GM18909 (cell line): ENCODE data around the gene CCDC85C.

Experiments used
- ATAC-seq: cut with Tn5 transposase; IDR thresholded peaks from one replicate; pipeline ENCODE4 v1.9.1; 2021; ENCODE audit warnings: mild to moderate bottlenecking; ENCODE audit not compliant: unreplicated experiment, poor library complexity

The CCDC85C gene

DNA sequence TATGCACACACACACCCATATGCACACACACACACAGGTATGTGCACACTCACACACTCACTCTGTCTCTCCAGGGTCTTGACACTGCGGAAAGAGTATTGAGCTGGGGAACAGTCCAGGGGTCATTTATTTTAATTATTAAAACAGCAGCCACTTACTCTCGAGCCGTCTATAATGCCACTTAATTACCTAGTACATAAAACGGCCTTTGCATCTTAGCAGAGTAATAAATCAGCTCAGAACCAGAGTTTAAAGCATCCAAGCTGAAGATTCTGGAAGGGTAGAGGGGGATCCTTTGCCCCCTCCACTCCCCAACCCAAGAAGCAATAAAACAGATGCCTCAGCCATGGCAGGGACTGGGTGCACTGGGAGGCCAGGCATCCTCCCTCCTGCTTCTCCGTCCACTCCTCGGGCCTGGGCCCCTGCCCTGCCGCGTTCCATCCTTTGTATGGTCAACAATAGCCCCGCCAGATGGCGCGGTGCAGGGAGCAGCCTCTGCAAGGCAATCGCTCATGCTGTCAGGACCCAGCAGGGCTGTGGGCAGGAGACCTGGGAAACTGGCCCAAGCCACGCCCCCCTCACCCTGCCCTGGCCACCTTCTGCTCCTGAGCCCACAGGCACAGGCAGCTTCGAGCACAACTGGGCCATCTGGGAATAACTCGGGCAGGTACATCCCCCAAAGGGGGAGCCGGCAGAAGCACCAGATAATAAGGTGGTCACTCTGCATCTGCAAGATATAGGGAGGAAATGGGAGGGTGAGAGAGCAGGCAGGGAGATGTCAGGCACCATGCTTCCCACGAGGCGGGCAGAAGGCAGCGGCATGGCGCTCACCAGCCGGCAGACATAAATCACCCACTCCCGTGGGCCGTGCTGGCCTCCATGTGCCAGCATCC is 40.9 kb downstream of the CCDC85C start:
- no peak for ATAC-seq

DNA sequence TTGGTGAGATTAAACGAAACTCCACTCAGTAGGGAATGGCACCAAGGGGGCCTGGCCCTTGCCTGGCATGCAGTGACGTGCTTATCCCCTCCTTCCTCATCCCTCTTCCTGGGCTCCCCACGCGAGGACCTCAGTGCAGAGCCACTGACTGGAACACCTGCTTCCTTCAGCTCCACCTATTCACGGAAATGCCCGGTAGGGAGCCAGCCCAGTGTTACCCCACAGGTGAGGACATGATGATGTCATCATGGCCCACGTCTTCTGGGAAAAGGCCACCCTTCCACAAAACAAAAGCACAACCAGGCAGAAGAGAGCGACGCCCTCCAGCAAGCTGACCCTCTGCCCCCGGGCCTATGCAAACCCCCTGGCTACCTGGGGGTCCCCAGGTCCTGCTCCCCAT is 42.1 kb downstream of the CCDC85C start:
- no peak for ATAC-seq

DNA sequence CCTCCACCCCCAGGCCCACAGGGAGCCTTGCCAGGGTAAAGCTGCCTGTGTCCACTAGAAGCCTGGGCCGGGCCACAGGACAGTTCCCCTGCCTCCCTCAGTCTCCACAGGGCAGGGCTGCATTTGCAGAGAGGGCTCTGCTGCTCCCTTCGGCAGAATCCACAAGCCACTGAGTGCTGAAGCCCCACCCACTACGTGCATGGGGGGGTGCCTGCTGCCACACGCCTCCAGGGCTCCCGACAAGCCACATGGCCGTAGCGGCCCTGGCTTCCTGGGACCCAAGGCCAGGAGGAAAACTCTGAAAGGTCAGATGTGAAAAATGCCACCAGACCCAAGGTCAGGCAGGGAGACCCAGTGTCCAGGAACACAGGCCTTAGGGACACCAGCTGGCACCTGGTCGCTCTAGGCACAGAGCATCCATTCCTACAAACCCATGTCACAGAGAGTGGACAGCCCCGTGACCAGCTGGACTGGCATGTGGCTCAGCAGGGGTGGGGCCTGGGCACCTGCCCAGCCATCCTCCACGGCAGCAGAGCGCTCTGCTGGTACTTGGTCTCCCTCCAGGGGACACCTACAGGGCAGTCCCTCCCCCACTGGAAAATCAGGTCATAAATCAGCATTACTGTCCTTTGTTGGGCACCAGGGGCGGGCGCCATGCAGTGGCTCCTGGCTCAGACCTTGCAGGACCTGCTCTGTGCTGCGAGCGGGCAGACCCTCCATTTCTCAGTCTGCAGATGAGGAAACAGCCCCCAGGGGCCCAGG is 42.9 kb downstream of the CCDC85C start:
- ATAC-seq: no peak

DNA sequence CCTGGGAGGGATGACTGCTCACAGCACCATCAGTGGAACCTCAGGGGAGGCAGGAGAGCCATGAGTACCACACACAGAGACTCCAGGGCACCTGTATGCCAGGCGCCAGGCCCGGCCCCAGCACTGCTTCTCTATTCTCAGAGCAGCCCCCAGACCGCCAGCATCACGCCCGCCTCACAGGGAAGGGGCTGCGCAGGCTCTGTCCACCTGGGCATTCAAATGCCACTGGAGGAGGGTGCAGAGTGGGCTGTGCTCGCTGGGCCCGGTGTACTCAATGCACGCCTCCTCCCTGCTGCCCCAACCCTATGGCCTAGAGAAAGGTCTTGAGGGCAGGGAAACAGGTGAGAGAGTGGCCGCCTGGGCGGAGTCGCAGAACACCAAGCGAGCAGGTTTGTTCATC is 43.6 kb downstream of the CCDC85C start:
- no peak for ATAC-seq

DNA sequence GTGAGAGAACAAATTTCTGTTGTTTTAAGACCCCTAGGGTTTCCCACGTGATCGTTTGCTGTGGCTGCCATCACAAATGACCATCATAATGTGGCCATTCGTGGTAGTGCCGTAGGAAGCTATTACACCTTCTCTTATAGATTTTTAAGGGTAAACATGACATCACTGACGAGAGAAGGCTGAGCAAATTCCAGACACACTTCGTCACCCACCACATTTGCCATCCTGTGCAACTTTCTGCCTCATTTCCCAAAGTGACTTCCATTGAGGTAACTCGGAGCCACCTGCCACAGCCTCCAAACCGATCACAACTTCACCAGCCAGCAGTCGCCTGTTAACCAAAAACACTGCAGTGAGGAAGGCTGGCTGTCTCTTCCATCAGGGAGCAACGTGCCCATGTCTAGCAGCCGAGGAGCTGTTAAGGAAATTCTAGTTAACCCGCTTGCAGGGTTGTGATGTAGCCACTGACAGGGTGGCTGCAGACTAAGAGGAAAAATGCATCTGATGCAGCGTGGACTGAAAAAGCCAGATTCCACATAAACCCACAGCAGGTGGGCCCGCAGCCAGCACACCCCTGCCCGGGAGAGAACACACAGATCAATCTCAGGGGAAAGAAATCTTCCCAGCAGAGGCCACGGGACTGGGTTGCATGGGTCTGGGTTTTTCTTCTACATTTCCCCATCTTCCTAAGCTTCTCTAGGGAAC is 44.6 kb downstream of the CCDC85C start:
- no peak for ATAC-seq

DNA sequence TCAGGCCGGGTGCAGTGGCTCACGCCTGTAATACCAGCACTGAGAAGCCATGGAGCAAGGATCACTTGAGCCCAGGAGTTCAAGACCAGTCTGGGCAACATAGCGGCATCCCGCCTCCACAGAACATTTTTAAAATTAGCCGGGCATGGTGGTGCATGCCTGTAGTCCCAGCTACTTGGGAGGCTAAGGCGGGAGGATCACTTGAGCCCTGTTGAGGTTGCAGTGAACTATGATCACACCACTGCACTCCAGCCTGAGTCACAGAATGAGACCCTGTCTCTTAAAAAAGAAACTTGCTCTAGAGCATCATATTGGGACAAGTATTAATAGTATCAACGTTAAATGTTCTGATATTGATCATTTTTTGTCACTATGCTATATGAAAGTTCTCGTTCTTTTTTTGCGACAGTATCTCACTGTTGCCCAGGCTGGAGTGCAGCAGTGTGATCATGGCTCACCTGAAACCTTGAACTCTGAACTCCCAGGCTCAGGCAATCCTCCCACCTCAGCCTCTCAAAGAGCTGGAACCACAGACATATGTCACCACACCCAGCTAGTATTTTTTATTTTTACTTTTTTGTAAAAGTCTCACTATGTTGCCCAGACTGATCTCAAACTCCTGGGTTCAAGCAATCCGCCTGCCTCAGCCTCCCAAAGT is 47.7 kb downstream of the CCDC85C start:
- ATAC-seq: no peak

DNA sequence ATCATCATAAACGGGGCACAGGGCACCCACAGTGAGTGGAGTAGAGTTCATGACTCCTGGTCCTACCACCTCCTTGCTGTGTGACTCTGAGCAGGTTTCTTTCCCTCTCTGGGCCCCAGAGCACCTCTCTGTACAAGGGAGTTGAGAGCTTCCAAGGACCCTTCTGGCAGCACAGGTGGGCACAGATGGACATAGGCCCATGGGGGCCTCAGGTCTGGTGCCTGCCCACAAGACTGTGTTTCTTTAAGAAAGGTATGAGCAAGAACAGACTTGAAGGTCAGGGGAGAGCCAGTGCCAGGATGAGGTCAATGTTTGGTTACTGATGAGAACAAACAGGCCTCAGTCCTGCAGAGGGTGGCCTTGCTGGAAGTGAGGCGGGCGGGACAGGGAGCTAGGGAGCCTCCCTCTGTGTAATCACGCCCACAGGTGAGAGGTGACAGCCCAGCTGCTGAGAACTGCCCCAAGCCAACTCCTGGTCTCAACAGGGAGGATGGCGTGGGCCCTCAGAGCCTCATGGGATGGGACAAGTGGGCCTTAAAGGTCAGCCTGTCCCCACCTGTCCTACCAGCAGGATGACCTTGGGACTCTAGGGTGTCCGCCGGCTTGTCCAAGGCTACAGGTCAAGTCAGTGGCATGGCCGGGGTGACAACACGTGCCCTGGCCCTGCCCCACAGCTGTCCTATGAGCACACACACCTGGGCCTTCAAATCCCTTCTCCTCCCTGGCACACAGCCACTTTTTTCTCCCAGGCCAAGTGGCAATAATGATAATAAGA is 49.1 kb downstream of the CCDC85C start:
- no peak for ATAC-seq

DNA sequence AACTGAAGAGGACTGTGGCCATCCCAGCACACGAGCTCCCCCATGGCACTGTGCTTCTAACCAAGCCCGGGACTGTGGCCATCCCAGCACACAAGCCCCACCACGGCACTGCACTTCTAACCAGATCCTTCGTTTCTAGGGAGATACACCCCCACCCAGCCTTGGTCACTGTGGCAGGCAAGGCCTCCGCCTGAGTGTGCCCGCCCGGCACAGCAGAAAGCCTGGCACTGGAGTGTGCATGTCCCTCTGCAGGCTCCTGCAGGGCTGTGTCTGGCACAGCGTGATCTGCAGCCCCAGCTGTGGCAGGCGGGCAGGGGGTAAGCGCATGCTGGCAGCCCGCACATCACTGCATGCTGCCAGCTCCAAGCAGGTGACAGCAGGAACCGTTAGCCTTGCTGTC is 49.8 kb downstream of the CCDC85C start:
- ATAC-seq: no peak

DNA sequence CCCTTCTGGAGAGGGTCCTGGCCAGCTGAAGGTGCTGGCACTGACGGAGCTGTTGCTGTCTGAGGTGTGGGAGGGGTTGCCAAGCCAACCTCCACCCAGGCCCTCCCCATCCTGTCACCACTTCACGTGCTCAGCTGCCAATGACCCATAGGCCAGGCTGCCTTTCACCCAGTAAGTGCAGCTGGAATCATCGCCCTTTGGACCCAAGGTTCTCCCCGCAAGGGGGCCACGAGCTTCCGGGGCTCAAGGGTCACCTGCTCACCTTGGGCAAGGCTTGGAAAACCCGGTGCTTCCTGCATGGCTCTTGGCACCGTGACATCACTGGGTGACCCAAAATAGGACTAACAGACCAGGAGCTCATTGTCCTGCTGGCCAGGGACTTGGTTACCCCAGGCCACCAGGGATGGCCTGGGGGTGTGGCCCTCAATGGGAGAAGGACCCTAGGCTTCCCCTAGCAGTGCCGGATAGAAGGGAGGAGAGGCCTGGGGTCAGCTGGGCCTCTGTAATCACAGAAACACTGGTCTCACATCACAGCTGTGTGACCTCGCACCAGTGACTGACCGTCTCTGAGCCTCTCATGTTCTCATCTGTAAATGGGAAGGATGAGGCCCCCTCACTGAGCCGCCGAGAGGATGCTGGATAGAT is 51.3 kb downstream of the CCDC85C start:
- no peak for ATAC-seq

DNA sequence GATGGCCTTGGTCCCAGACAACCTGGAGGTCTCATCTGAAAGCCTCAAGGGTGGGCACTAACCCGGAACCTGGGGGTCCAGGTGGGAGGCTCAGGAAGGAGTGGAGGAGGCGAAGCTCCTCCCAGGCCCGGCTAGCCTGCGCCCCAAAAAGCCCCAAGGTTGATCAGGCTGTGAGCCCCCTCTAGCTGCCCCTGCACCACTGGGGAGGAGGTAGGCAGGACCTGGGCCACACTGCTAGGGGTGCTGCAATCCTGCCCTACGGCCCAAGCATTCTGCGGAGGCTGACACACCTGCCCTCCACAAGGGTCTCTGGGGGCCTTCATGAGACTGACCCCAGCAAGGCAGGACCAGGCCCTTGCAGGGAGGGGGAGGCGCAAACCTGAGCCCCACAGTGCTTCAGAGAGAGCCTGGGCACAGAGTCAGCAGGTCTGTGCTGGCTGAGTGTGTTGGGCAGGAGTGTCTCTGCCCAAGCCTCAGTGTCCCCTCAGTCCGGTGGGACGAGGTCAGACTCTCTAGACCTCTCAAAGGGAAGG is 51.9 kb downstream of the CCDC85C start:
- no peak for ATAC-seq

DNA sequence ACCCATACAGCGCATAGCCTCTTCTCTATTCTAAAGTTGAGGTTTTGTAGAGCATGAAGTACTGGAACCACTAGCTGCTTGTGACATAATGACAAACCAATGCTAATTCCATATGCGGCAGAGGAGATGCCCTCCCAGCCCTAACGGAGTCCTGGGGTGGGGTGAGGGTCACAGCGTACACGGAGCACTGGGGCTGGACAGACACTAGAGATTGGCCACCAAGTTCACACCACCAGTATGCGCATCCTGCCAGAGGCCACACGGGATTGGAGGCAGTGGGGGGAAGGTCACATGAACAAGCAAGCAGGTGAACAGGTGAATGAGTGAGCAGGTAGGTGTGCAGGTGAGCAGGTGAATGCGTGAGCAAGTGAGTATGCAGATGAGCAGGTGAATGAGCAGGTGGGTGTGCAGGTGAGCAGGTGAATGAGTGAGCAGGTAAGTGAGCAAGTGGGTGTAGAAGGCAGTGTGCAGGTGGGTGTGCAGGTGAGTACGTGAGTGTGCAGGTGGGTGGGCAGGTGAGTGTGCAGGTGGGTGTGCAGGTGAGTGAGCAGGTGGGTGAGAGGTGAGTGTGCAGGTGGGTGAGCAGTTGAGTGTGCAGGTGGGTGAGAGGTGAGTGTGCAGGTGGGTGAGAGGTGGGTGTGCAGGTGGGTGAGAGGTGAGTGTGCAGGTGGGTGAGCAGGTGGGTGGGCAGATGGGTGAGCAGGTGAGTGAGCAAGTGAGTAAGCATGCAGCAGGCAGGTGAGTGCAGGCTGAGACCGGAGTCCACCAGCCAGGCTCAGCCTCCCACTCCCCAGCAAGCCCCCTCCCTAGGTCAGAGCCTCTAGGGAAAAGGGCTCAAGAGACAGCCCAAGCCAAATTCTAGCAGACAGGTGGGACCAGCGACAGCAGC is 52.7 kb downstream of the CCDC85C start:
- no peak for ATAC-seq

DNA sequence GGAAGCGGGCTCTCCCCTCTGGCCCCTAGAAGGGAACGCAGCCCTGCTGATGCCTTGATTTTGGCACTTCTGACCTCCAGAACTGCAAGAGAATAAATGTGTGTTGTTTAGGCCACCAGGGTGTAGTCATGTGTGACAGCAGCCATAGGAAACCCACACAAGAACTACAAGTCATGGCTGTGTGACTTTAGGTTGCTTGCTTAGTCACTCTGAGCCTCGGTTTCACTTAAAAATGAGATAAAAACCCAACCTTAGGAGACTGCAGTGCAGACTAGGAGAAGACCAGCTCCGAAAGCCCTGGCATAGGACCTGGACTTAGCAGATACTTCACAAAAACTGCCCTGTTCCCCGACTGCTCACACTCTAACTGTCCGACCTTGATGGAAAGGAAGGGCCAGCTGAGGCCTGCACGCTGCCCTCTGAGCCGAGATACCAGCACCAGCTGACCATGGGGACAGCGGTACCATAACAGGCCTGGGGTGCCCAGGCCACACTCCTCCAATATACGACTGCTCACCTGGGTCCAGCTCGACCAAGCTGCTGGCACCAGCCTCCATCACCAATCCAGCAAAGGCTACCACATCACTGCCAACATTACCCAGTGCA is 53.5 kb downstream of the CCDC85C start:
- no peak for ATAC-seq

DNA sequence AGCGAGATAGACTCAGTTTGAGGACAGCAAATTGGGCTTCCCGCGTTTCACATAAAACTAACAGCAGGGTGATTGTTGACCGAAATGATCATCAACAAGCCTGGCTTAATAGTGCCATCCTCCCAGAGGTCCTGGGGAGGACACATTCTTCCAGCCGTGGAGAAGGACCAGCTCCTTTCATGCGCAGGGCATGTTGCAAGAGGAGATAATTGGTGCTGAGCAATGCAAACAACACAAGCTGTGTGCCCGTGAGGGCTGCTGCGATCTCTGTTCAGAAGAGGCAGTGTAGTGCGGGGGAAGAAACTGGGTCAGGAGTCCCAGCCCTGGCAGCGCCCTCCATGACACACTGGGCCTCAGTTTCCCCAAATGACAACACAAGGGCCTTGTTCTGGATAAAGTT is 54.3 kb downstream of the CCDC85C start:
- ATAC-seq: no peak

DNA sequence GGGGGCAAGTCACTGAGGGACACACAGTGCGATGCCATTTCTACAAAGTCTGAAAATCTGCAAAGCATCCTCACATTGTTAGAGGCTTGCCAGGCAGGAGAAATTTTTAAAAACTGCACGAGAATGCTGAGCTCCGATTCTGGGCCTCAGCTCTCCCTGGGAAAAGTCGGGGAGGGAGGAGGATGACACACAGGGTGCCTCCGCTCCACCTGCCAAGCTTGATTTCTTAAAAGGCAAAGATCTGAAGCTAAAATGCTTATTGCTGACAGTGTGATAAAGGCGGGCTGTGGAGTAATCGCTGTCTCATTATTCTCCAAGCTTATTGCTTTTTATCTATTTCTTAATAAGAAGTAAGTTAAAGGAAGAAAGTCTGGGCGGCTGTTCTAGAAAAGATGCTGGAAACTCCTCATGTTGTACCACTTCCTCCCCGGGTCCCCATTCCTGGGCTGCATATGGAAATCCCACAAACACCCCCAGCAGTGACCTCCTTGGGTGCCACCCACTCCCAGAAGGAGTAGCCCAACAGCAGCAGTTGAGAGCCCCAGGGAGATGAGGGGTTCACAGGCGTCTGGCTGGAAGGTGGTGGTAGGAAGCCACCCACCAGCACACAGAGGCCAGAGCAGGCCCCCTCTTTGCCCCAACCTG is 55.0 kb downstream of the CCDC85C start:
- ATAC-seq: no peak

DNA sequence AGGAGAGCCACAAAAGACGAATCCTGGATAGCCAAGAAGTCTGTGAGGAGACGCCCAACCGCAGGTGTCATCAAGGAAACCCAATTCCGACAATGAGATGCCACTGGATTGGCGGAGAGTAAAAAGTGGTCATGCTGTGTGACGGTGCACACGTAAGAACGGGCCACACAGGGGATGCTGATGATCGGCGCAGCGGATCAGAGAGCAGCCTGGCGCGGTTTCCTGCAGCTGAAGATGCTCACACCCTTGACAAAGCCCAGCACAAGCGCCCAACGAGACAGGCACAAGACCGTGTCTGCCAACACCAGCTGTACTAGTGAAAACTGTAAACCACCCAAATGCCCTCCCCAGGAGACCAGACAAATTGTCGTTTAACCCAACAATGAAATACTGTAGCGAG is 55.8 kb downstream of the CCDC85C start:
- ATAC-seq: no peak

DNA sequence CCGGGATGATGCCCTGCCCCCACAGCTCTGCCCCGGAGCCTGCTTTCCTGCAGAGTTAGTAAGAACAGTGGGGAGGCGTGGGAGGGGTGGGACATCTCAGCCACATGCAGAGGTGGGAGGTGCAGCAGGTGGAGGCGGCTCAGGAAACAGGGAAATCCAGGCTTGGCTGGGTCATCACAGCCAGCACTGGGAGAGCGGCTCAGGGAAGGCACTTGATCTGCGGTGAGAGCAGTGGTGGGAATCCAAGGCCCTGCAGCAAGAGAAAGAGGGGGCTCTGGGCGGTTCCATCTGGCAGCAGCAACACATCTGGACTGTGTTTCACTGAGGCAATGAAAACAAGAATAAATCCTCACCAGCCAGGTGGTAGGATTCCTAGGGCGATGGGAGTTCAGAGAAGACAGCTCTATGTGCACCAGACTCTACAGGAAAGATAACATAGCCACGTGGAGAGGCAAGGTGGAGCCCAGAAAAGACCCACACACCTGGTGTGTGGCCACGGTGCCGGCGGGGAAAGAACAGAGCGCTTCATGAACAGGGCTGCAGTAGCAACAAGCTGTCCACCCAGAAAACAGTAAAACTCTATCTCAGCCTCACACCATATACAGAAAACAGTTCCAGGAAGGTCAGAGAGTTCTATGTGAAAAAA is 57.6 kb downstream of the CCDC85C start:
- no peak for ATAC-seq

DNA sequence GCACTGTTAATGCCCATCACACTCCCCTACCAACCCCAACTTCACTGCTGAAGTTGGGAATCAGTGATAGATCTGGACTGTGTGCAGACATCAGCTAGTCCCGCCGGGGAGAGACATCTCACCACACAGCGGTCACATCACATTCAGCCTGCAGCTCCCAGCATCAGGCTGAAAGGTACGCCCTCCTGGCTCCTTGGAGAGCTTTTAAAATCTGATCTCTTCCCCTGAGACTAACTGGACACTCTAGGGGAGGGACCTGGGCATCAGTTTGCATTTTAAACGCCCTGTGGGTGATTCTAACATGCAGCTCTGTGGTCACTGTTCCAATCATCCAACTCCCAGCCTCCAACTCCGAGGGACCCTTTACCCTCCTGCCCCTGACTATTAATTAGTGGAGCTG is 58.4 kb downstream of the CCDC85C start:
- ATAC-seq: no peak
